HepG2 (cell line): Measurements from ENCODE around the gene KAT14. TPM values are rescaled to one million over a fixed set of nuclear protein-coding genes. Genes with fewer than 3 reads are reported as not detected.

Source experiments
- ATAC-seq: fragments of 200-7000 bp; cut with Tn5 transposase; 3 replicates; pipeline ENCODE4 v1.9.1; 2020; ENCODE audit warnings: mild to moderate bottlenecking, moderate library complexity
- BruUV-seq: library from RNA; stranded (reverse); fragments of 400-500 nt; replicated peaks from 2 replicates; lab custom pipeline; 2021; lab: Mats Ljungman, UMichigan
- CTCF ChIA-PET: fragments of 300-600 bp; formaldehyde crosslinking; extraction: SDS; loops from one replicate; lab custom pipeline; 2021; ENCODE audit warnings: low total read pairs, inconsistent platforms, low intra/inter-chr PET ratio; lab: Yijun Ruan, JAX
- POLR2A ChIA-PET: fragments of 350-600 bp; sonication (Branson Sonifier 250); formaldehyde crosslinking; loops from one replicate; lab custom pipeline; 2020; ENCODE audit warnings: antibody characterized with exemption, inconsistent platforms; lab: Yijun Ruan, JAX
- DNase-seq: peaks from one replicate; pipeline ENCODE4 v3.0.0-alpha.2; 2015; ENCODE audit warnings: low spot score
- FAIRE-seq: peaks from 3 replicates; lab custom pipeline; 2011; peaks lifted over from hg19 to GRCh38; lab: Jason Lieb, UNC
- H2AFZ ChIP-seq: one replicate; pipeline ENCODE4 v1.6.1; 2011; ENCODE audit warnings: low read length, inconsistent platforms
- H3K27ac ChIP-seq: fragments of 300-600 bp; 3 replicates; pipeline ENCODE4 v1.8.0; 2011; ENCODE audit warnings: mixed run types, mild to moderate bottlenecking, mixed read lengths, low read length, inconsistent platforms; ENCODE audit not compliant: insufficient read depth; ENCODE audit errors: extremely low read length
- H3K27me3 ChIP-seq, 2 experiments: fragments of 200-600 bp in 1 of 2; 2 replicates in 1 of 2; 3 replicates in 1 of 2; pipeline versions ENCODE4 v1.6.0 to v1.8.0; 2011; ENCODE audit warnings: low read length in 2 of 2, mild to moderate bottlenecking in 2 of 2, moderate library complexity in 2 of 2, inconsistent platforms in 1 of 2; ENCODE audit not compliant: insufficient read depth in 2 of 2, control insufficient read depth in 1 of 2
- H3K36me3 ChIP-seq, 2 experiments: fragments of 200-600 bp in 1 of 2; replicated peaks in 1 of 2; 2 replicates in 1 of 2; 3 replicates in 1 of 2; pipeline versions ENCODE4 v1.5.1 to v1.8.0; 2011; ENCODE audit warnings: low read length in 2 of 2, inconsistent platforms in 1 of 2; ENCODE audit not compliant: insufficient read depth in 2 of 2, control insufficient read depth in 1 of 2
- H3K4me1 ChIP-seq: 2 replicates; pipeline ENCODE4 v1.5.1; 2012; ENCODE audit warnings: low read length, inconsistent platforms; ENCODE audit not compliant: insufficient read depth
- H3K4me2 ChIP-seq: 2 replicates; pipeline ENCODE4 v1.6.0; 2011; ENCODE audit warnings: low read depth, low read length, inconsistent platforms
- H3K4me3 ChIP-seq, 3 experiments: fragments of 200-600 bp in 1 of 3; sonication (generic), shearing (Covaris generic) in 1 of 3; replicated peaks in 1 of 3; 2 replicates each; pipeline ENCODE4 v1.5.1; 2011 to 2016; ENCODE audit warnings: low read length in 3 of 3, inconsistent platforms in 2 of 3, low read depth in 2 of 3, mild to moderate bottlenecking in 2 of 3, control low read depth in 1 of 3, mixed read lengths in 1 of 3; ENCODE audit not compliant: insufficient read depth in 1 of 3
- H3K79me2 ChIP-seq: one replicate; pipeline ENCODE4 v1.6.1; 2011; ENCODE audit warnings: low read length, inconsistent platforms; ENCODE audit not compliant: insufficient read depth
- H3K9ac ChIP-seq: 2 replicates; pipeline ENCODE4 v1.6.0; 2011; ENCODE audit warnings: mild to moderate bottlenecking, low read depth, low read length, inconsistent platforms; ENCODE audit not compliant: insufficient read depth
- H3K9me3 ChIP-seq: 2 replicates; pipeline ENCODE4 v1.5.1; 2012; ENCODE audit warnings: mild to moderate bottlenecking, low read length
- H4K20me1 ChIP-seq: 2 replicates; pipeline ENCODE4 v1.6.0; 2011; ENCODE audit warnings: inconsistent platforms, mild to moderate bottlenecking, low read length, moderate library complexity; ENCODE audit not compliant: insufficient read depth
- BHLHE40 ChIP-seq: IDR thresholded peaks from 2 replicates; pipeline ENCODE4 v1.6.1; 2011; ENCODE audit warnings: low read length, improper control_type of control experiment
- DNMT1 ChIP-seq: sonication (generic); formaldehyde crosslinking; IDR thresholded peaks from 2 replicates; pipeline ENCODE4 v1.5.1; 2020; ENCODE audit warnings: mild to moderate bottlenecking, missing genetic modification reagents
- HDAC1 ChIP-seq: sonication (generic); formaldehyde crosslinking; IDR thresholded peaks from 2 replicates; pipeline ENCODE4 v1.5.1; 2020; ENCODE audit warnings: mild to moderate bottlenecking, missing genetic modification reagents
- HNF4A ChIP-seq: sonication (generic); formaldehyde crosslinking; IDR thresholded peaks from 2 replicates; pipeline ENCODE4 v1.4.0; 2020; ENCODE audit warnings: missing genetic modification reagents
- HNRNPLL ChIP-seq: fragments of 200-400 bp; formaldehyde crosslinking; IDR thresholded peaks from 2 replicates; pipeline ENCODE4 v1.6.1; 2017; ENCODE audit warnings: mild to moderate bottlenecking, low read depth, low read length; ENCODE audit not compliant: poor library complexity, severe bottlenecking
- HOXA3 ChIP-seq: sonication (generic); formaldehyde crosslinking; IDR thresholded peaks from 2 replicates; pipeline ENCODE4 v1.5.0; 2020; ENCODE audit warnings: missing genetic modification reagents
- MEIS1 ChIP-seq: sonication (generic); formaldehyde crosslinking; IDR thresholded peaks from 2 replicates; pipeline ENCODE4 v1.9.0; 2021; ENCODE audit warnings: mild to moderate bottlenecking, missing genetic modification reagents, moderate library complexity, borderline replicate concordance
- NFE2L1 ChIP-seq: sonication (generic); formaldehyde crosslinking; IDR thresholded peaks from 2 replicates; pipeline ENCODE4 v1.4.0; 2020; ENCODE audit warnings: missing genetic modification reagents, mild to moderate bottlenecking, borderline replicate concordance
- NR0B2 ChIP-seq: sonication (generic); formaldehyde crosslinking; IDR thresholded peaks from 2 replicates; pipeline ENCODE4 v1.4.0; 2020; ENCODE audit warnings: mild to moderate bottlenecking, missing genetic modification reagents
- PATZ1 ChIP-seq: sonication (generic); formaldehyde crosslinking; IDR thresholded peaks from 2 replicates; pipeline ENCODE4 v1.4.0; 2020; ENCODE audit warnings: missing genetic modification reagents
- PHF20 ChIP-seq: sonication (generic); formaldehyde crosslinking; IDR thresholded peaks from 2 replicates; pipeline ENCODE4 v1.5.0; 2020; ENCODE audit warnings: mild to moderate bottlenecking, missing genetic modification reagents
- PHF5A ChIP-seq: IDR thresholded peaks from one replicate; pipeline ENCODE4 v1.6.1; 2018; ENCODE audit warnings: low read depth, missing genetic modification reagents; ENCODE audit not compliant: unreplicated experiment
- PRMT3 ChIP-seq: sonication (generic); formaldehyde crosslinking; IDR thresholded peaks from 2 replicates; pipeline ENCODE4 v1.8.1; 2022; ENCODE audit warnings: low read depth, mild to moderate bottlenecking, moderate library complexity, missing genetic modification reagents, borderline replicate concordance
- SIX1 ChIP-seq: sonication (generic); formaldehyde crosslinking; IDR thresholded peaks from 2 replicates; pipeline ENCODE4 v1.4.0; 2020; ENCODE audit warnings: missing genetic modification reagents, borderline replicate concordance
- SP4 ChIP-seq: sonication (generic); formaldehyde crosslinking; IDR thresholded peaks from 2 replicates; pipeline ENCODE4 v1.8.1; 2023; ENCODE audit warnings: mild to moderate bottlenecking, missing genetic modification reagents
- TBX2 ChIP-seq: sonication (generic); formaldehyde crosslinking; IDR thresholded peaks from 2 replicates; pipeline ENCODE4 v1.5.0; 2020; ENCODE audit warnings: missing genetic modification reagents, mild to moderate bottlenecking, borderline replicate concordance
- XRCC5 ChIP-seq: fragments of 200-400 bp; formaldehyde crosslinking; optimal IDR thresholded peaks from 2 replicates; pipeline ENCODE3; 2017; ENCODE audit warnings: mild to moderate bottlenecking, low read length
- ZKSCAN1 ChIP-seq: fragments of 150-350 bp; IDR thresholded peaks from 2 replicates; pipeline ENCODE4 v1.6.1; 2014; ENCODE audit warnings: low read length
- ZNF530 ChIP-seq: sonication (generic); formaldehyde crosslinking; IDR thresholded peaks from 2 replicates; pipeline ENCODE4 v1.5.0; 2020; ENCODE audit warnings: low read depth, mild to moderate bottlenecking, missing genetic modification reagents
- WGBS: methylation state at CpG from one replicate; pipeline ENCODE4 v1.1.6; 2017; ENCODE audit warnings: low lambda C conversion rate; 5-methylcytosine and 5-hydroxymethylcytosine counted together
- in situ Hi-C: cut with HindIII; loops from 2 replicates; pipeline ENCODE4 v1.10.0; 2017; ENCODE audit warnings: low pct_unique_long_range_greater_than_20kb; ENCODE audit not compliant: extremely low pct_ligation_motif_present
- intact Hi-C: fragments of 100-400 bp; cut with micrococcal nuclease; formaldehyde crosslinking; loops from one replicate; pipeline ENCODE4 v1.10.0; 2022; ENCODE audit not compliant: unreplicated experiment
- polyA plus RNA-seq, 8 experiments: library from polyadenylated mRNA; depleted of rRNA in 3 of 8; stranded (reverse) in 7 of 8; unstranded in 1 of 8; fragments of >200 nt; fragmentation: Illumina TruSeq in 4 of 8; extraction: Trizol in 4 of 8; gene quantifications; 2 replicates each; pipeline versions ENCODE4 v1.2.1 to v1.2.3, GENCODE V29; 2011 to 2016; ENCODE audit warnings: low read depth in 4 of 8, missing spikeins in 1 of 8, mixed read lengths in 1 of 8; ENCODE audit not compliant: insufficient read depth in 1 of 8
- total RNA-seq, 5 experiments: library from RNA; depleted of rRNA; stranded (reverse); fragments of >200 nt; fragmentation: Illumina TruSeq; extraction: Trizol; gene quantifications; 2 replicates each; pipeline ENCODE4 v1.2.3, GENCODE V29; 2016; ENCODE audit warnings: low read depth in 1 of 5

Gene KAT14
- total and polyA plus RNA-seq, 2 of the 13 experiments (the other 11 are each of a cell fraction or from before 2014, with no cell fraction given), result 5.1 to 15.1 TPM

GRCh38 chr20:18224968-18225568 lies 87.4 kb downstream of the KAT14 start (continued):
- 0 out of 2 replicates have a peak, but pooled peaks have one; percentile 2 for TF ChIP-seq TBX2 (CRISPR knock-in tag)
- no peak for TF ChIP-seq SIX1 (CRISPR knock-in tag)
- no peak for TF ChIP-seq HNRNPLL
- 0 out of 2 replicates have a peak, but pooled peaks have one; percentile 27 for TF ChIP-seq BHLHE40
- TF ChIP-seq SP4 (CRISPR knock-in tag), result no peak
- TF ChIP-seq XRCC5, result peak; percentile 22
- TF ChIP-seq PHF20, result no peak

GRCh38 chr20:18225632-18226031 lies 88.0 kb downstream of the KAT14 start:
- DNase-seq, result no peak
- H3K27me3 ChIP-seq, result peaks cover 0 to 14% of the 10 kb centered on the region in 2 experiments; a peak in 2 of 5 replicates
- no peak overlapping the region for H2AFZ ChIP-seq
- in situ Hi-C loops (no loop called here), intact Hi-C loops (no loop called here)
- BruUV-seq, result no TSS peak
- no peak overlapping the region for H3K4me3 ChIP-seq
- peak overlapping the region; percentile 48; the same call in 1 of the 2 replicates for H3K4me2 ChIP-seq
- no peaks in the 10 kb centered on the region for H3K36me3 ChIP-seq
- peaks cover 11% of the 10 kb centered on the region for H3K4me1 ChIP-seq
- no peak overlapping the region for H3K9ac ChIP-seq
- H3K79me2 ChIP-seq, result no peaks in the 10 kb centered on the region
- no peak for FAIRE-seq
- 39% methylated on average over 4 of the region's 4 CpGs for WGBS
- H3K27ac ChIP-seq, result no peak overlapping the region
- no peak for ATAC-seq
- ChIA-PET CTCF (no interaction called here), POLR2A (no interaction called here)
- no peaks in the 10 kb centered on the region for H3K9me3 ChIP-seq
- no peaks in the 10 kb centered on the region for H4K20me1 ChIP-seq
- TF ChIP-seq HDAC1 (no peak), MEIS1 (CRISPR knock-in tag) (no peak), HOXA3 (CRISPR knock-in tag) (no peak), NR0B2 (CRISPR knock-in tag) (no peak), PHF5A (CRISPR knock-in tag) (no peak), ZNF530 (CRISPR knock-in tag) (no peak), NFE2L1 (CRISPR knock-in tag) (no peak), HNF4A (no peak), PRMT3 (CRISPR knock-in tag) (no peak), PATZ1 (CRISPR knock-in tag) (no peak), DNMT1 (CRISPR knock-in tag) (no peak), ZKSCAN1 (no peak)
